SK-N-MC (cell line): ENCODE measurements around the gene ENPP7.

Experiments
- DNase-seq: peaks from one replicate; pipeline ENCODE4 v3.0.0-alpha.2; 2011; ENCODE audit warnings: low read depth, low spot score
- H3K27ac ChIP-seq: fragments of 200-600 bp; sonication (generic); 2 replicates; pipeline ENCODE4 v1.5.1; 2016; ENCODE audit warnings: mixed run types
- H3K36me3 ChIP-seq: fragments of 200-600 bp; sonication (generic); 2 replicates; pipeline ENCODE4 v1.6.1; 2017; ENCODE audit warnings: antibody characterized with exemption, low read length, mixed read lengths; ENCODE audit not compliant: insufficient read depth
- H3K4me3 ChIP-seq: fragments of 200-600 bp; sonication (generic); 2 replicates; pipeline ENCODE4 v1.5.1; 2016
- H3K9ac ChIP-seq: fragments of 200-600 bp; sonication (generic); 2 replicates; pipeline ENCODE4 v1.8.0; 2017; ENCODE audit warnings: mixed run types, mixed read lengths; ENCODE audit not compliant: insufficient read length
- H3K9me3 ChIP-seq: fragments of 200-600 bp; sonication (generic); 2 replicates; pipeline ENCODE4 v1.6.1; 2017; ENCODE audit warnings: low read depth, mild to moderate bottlenecking, antibody characterized with exemption, low read length, moderate library complexity, mixed read lengths
- EZH2 ChIP-seq: fragments of 200-600 bp; sonication (generic); IDR thresholded peaks from one replicate; pipeline ENCODE4 v1.6.1; 2017; ENCODE audit warnings: antibody characterized with exemption
- FOXP2 ChIP-seq: optimal IDR thresholded peaks from 2 replicates; pipeline ENCODE3; 2011; ENCODE audit warnings: mild to moderate bottlenecking, moderate library complexity; ENCODE audit not compliant: insufficient read depth; ENCODE audit errors: extremely low read length, control extremely low read depth
- POLR2AphosphoS5 ChIP-seq: IDR thresholded peaks from 2 replicates; pipeline ENCODE4 v1.6.1; 2012; ENCODE audit warnings: mild to moderate bottlenecking, low read depth, low read length, borderline replicate concordance

ENPP7 gene

DNA sequence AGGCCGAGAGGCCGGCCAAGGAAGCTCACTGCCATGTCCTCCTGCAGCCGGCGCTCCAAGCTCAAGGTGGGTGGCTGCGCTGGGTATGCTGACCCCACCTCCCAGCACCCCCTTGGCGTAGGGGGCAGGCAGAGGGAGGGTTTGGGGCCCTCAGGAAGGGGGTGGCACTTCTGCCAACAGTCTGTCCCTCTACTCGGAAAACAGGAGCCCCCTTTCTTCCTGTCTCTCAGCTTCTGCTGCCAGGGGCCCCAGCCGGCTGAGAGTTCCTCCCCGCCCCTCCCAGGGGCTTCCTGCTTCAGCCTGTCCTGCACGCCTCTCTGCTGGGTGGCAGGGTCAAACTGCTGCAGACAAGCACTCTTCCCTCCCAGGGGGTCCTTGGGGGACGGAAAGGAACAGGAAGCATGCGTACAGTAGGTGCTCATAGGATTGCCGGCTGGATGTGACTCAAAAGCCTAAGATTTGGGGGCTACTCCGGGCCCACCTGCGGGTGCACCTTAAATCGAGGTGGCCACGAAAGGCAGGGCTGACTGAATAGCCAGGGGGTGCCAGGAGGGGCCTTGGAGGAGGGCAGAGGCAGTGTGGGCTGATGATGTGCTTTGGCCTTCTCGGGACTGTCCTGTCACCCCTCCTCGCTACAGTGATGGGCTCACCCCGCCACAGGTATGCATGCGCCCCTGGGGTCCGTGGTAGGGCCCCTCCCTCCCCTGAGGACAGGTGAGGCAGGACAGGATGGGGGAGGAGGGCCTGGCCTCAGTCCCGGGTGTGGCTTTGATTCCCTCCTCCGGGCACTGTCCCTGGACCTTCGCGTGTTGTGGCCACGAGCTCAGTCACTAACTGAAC lies 51.2 kb downstream of the ENPP7 start:
- H3K9ac ChIP-seq: no peak overlapping the region
- H3K4me3 ChIP-seq: no peak overlapping the region
- peak; percentile 22; the same call in 1 of the 2 replicates for TF ChIP-seq POLR2AphosphoS5
- TF ChIP-seq EZH2: no peak
- no peak for DNase-seq
- H3K9me3 ChIP-seq: no peaks in the 10 kb centered on the region
- H3K27ac ChIP-seq: peak overlapping the region; percentile 57
- peaks cover 65% of the 10 kb centered on the region for H3K36me3 ChIP-seq

DNA sequence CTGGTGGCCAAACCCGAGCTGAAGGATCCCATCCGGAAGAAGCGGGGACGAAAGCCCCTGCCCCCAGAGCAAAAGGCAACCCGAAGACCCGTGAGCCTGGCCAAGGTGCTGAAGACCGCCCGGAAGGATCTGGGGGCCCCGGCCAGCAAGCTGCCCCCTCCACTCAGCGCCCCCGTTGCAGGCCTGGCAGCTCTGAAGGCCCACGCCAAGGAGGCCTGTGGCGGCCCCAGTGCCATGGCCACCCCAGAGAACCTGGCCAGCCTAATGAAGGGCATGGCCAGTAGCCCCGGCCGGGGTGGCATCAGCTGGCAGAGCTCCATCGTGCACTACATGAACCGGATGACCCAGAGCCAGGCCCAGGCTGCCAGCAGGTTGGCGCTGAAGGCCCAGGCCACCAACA lies 53.1 kb downstream of the ENPP7 start:
- no peak overlapping the region for H3K4me3 ChIP-seq
- DNase-seq: no peak
- H3K27ac ChIP-seq: no peak overlapping the region
- H3K36me3 ChIP-seq: peaks cover 64% of the 10 kb centered on the region
- no peaks in the 10 kb centered on the region for H3K9me3 ChIP-seq
- H3K9ac ChIP-seq: no peak overlapping the region
- TF ChIP-seq EZH2: no peak
- no peak for TF ChIP-seq POLR2AphosphoS5
- no peak for TF ChIP-seq FOXP2

DNA sequence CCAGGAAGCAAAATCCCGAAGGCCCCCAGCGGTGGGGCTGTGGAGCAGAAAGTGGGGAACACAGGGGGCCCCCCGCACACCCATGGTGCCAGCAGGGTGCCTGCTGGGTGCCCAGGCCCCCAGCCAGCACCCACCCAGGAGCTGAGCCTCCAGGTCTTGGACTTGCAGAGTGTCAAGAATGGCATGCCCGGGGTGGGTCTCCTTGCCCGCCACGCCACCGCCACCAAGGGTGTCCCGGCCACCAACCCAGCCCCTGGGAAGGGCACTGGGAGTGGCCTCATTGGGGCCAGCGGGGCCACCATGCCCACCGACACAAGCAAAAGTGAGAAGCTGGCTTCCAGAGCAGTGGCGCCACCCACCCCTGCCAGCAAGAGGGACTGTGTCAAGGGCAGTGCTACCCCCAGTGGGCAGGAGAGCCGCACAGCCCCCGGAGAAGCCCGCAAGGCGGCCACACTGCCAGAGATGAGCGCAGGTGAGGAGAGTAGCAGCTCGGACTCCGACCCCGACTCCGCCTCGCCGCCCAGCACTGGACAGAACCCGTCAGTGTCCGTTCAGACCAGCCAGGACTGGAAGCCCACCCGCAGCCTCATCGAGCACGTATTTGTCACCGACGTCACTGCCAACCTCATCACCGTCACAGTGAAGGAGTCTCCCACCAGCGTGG lies 53.7 kb downstream of the ENPP7 start:
- Histone ChIP-seq H3K4me3 (no peak overlapping the region), H3K36me3 (peaks cover 58% of the 10 kb centered on the region), H3K27ac (no peak overlapping the region), H3K9ac (no peak overlapping the region), H3K9me3 (no peaks in the 10 kb centered on the region)
- no peak for DNase-seq
- TF ChIP-seq POLR2AphosphoS5 (peak; percentile 36; the same call in 1 of the 2 replicates), EZH2 (no peak)

DNA sequence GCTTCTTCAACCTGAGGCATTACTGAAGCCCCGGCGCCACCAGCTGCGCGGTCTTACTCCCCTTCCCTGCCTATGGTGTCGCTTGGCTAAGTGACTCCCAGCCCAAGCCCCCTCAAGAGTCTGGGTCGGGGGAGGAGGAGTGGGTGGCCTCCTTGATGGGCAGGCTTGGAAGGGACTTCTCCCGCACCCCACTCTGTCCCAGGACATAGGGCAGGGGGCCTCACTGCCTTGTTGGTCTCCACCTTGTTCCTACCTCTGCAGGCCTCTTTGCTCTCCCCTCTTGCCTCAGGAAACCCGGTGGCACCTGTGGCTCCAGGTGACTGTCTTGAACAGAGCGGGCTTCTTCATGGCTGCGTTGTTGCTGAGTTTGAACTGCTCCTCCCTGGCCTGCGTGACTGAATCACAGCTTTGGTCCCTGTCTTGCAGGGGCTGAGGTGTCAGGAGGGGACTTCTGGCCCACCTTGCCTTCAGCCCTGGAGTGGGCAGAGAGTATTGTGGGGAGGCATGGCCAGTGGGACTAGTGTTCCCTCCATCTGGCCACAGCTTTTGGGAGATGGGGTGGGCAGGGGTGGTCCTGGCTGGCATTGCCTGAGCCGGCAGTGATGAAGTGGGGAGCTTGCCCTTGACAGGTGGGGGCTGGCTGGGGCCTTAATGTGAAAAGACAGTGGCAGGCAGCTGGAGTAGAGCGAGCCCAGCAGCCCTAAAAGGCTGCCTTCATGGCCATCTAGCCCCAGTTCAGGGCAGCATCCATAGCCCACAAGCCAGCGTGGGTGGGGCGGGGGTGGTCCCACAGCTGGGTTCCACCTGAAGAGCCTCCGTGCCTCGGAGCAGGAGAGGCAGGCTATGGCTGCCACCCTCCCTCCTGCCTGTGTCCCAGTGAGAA lies 54.5 kb downstream of the ENPP7 start:
- Histone ChIP-seq H3K9me3 (no peaks in the 10 kb centered on the region), H3K27ac (no peak overlapping the region; the same call in 1 of the 2 replicates), H3K9ac (no peak overlapping the region), H3K36me3 (peaks cover 50% of the 10 kb centered on the region), H3K4me3 (no peak overlapping the region)
- no peak for DNase-seq
- TF ChIP-seq EZH2 (no peak), POLR2AphosphoS5 (no peak), FOXP2 (no peak)

DNA sequence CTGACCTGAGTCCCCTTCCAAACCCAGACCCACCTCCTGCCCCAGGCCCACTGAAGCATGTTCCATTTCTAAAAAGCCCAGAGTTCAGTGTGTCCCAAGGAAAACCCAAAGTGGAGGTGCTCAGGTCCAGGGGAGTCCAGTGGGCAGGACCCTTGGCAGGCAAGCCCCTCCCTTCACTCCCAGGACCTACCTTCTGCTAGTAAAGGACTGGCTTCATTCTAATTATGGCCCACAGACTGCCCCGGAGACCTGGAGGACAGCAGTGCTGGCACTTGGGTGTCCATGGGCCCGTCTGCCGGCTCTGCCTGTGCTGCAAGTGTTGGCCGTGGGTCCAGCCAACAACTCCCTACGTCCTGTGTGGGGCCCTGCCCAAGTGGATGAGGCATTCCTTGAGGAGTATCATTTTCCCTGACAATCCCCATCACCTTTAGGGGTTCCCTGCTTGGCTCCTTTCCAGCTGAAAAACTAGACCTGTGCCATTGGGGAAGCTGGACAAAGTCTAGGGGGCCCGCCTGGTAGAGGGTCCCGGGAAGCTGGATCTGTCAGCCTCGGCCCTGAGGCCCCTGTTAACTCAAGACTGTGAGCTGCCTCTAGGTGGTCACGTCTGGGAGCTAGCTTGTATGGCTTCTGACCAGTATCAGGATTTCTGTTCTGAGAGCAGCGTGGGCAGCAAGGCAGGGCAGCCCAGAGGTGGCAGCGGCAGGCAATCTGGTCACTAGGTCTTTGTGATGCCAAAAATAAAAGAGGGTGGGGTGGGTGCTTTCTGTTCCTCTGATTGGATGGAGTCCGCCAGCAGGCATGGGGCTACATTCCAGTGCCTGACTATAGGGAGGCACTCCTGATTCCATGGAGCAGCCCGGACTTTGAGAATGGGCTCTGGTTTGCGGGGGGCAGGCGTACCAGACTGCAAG lies 55.4 kb downstream of the ENPP7 start:
- H3K27ac ChIP-seq: peak overlapping the region; percentile 97
- H3K4me3 ChIP-seq: no peak overlapping the region; the same call in 1 of the 2 replicates
- DNase-seq: no peak
- no peaks in the 10 kb centered on the region for H3K9me3 ChIP-seq
- H3K9ac ChIP-seq: no peak overlapping the region
- no peak for TF ChIP-seq EZH2
- TF ChIP-seq FOXP2: no peak
- no peak; the same call in 1 of the 2 replicates for TF ChIP-seq POLR2AphosphoS5
- peaks cover 41% of the 10 kb centered on the region for H3K36me3 ChIP-seq

DNA sequence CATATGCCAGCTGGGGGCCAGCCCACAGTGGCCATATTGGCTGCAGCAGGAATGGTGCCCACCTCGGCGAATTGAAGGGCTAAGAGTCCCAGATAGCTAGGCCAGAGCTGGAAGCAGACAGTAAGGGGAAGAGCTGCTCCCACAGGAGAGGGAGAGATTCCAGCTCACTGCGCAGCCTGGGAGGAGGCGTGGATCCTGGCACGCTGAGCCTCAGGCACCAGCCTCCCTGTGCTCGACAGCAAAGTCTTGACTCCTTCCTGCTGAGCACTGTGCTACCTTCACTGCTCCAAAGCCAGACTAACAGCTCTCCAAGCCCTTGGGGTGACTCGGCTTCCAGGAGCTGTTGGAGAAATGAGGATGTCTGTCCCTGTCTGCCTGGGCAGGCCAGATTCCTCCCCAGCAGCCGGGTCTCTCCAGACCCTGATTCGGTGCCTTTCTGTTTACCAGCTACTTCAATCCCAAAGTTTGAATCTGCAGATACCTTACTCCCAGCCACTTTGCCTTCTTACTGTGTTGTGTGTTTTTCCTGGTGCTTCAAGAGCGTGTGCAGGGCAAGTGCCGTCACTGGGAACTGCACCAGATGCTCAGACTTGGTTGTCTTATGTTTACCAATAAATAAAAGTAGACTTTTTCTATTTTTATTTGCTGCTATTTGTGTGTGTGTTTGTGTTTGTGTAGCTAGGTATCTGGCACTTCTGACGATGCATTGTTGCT lies 56.3 kb downstream of the ENPP7 start:
- Histone ChIP-seq H3K27ac (peak overlapping the region; percentile 97), H3K9me3 (no peaks in the 10 kb centered on the region), H3K36me3 (peaks cover 32% of the 10 kb centered on the region), H3K4me3 (no peak overlapping the region; the same call in 1 of the 2 replicates), H3K9ac (no peak overlapping the region)
- DNase-seq: no peak
- peak; percentile 53; the same call in 1 of the 2 replicates for TF ChIP-seq POLR2AphosphoS5
- no peak for TF ChIP-seq EZH2

DNA sequence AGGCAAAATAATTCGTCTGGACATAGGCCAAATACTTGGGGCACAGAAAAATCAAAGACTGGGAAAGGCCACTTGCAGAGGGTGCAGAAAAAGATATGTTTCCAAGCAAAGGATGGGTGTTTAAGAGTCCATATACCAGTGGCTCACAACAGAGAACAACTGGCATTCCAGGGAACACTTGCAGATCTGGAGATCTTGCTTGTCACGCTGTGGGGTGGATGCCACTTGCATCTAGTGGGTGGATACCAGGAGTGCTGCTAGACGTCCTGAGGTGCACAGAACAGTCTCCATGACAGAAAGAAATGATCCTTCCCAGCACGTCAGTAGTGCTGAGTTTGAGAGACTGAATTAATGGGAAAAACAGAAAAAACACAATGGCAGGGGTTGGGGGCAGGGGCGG lies 57.7 kb downstream of the ENPP7 start:
- H3K36me3 ChIP-seq: peaks cover 21% of the 10 kb centered on the region; the same call in 1 of the 2 replicates

More for the DNA sequence above, 57.7 kb downstream of the ENPP7 start:
- Histone ChIP-seq H3K4me3 (peak overlapping the region; percentile 36), H3K27ac (peak overlapping the region; percentile 97), H3K9ac (no peak overlapping the region), H3K9me3 (no peaks in the 10 kb centered on the region)
- no peak for DNase-seq
- TF ChIP-seq FOXP2 (no peak), POLR2AphosphoS5 (0 out of 2 replicates have a peak, but pooled peaks have one; percentile 5), EZH2 (no peak)
